NOMO-1 (cell line): ENCODE measurements around the gene RIN1.

Experiments used
- DNase-seq, 2 experiments: peaks; one replicate each; lab custom pipeline; 2025; ENCODE audit not compliant: unreplicated experiment in 2 of 2; lab: John Stamatoyannopoulos, UW

RIN1 gene

DNA sequence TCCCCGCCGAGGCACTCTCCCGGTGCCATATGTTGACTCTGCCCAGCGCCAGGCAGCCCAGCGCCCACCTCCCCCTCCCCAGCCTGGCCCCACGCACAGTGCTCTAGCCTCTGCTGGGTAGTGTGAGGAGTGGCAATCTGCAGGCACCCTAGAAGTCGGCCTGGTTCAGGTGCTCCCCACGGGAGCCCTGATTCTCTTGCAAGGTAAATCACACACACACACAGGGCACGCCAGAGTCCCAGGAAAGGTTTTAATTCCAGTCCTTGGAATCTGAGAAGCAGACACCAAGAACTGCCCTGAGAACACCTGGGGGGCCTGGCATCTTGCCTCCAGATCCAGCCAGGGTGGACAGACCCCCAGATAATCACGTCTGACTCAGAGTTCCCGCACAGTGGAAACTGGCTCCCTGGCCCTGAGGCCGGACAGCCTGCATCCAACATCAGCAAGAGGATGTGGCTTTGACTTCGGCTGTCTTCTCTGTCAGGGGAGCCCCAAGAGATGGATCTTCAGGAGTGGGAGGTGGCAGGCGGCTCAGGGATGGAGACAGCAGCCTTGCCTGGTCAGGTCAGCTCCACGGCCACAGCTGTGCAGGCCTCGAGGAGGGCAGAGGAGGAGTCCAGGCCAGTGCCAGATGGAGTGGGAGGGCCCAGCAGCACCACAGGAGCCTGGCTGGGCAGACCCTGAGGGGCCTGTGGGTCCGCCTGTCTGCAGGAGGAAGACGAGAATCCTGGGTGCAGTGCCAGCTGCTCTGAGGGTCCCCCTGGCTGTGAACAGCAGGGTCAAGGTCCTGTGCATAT, 1.1 kb upstream of the RIN1 start:
- DNase-seq = no peak

DNA sequence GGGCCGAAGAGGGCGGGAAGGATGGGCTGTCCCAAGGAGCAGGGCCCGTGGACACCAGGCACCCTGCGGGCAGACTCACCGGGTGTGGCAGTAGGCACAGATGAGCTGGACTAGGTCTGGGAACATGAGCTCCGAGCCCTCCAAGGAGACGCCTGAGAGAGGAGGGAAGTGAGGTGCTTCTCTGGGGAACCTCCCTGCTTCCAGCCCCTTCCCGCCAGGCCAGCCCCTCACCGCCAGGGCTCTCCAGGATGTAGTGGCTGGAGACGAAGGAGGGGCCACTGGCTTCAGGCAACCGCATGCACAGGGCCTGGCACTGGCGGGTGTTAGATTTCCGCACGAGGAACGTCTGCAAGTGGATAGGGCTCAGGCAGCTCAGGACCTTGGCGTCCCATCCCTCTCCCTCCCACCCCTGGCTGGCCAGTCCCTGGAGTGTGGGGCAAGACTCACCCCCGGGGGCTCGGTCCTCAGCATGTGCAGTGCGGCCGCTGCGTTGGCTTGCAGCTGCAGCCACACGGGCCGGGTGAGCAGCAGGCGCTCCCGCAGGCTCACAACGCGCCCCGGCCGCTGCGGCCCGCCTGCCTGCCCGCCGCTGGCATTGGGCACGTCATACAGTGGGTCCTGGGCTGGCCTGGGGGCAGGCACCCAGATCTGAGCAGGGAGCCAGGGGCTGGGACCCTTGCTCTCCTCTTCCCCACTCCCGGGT, 552 bp downstream of the RIN1 start:
- peak; percentile 20 to 25 for DNase-seq

DNA sequence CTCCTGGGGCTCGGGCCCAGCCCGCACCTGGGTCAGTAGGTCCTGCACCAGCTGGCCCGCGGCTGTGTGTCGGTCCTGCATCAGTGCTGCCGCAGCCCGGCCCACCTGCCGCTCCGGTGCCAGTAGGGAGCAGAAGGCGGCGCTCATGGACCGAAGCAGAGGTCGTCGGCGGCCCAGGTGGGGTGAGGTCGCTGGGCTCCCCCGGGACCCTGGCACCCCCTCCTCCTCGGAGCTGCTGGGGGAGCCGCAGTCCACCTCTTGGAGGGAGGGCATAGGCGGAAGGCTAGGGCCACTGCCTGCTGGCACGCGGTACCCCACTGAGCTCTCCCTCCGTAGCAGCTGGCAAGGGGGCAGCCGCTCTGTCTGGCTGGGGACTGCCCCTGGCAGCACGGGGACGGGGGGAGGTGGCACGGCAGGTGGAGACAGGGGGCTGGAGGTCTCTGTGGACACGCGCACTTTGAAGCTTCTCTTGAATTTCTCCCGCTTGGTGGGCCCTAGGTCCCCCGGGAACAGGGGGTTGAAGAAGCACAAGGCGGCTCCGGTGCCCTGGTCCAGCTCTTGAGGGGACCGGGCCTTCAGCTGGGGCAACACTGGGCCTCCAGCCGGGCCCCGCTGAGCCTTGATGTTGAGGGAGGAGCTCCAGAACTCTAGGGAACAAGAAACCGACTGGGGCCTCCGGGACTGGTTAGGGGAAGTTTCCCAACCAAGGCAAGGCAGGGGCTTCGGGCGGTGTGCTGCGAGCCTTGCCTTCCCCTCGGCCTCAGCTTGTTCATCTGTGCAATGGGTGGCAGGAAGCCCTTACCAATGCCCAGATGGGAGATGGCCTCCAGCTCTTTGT, 1.4 kb downstream of the RIN1 start:
- peak; percentile 76 to 79 for DNase-seq

DNA sequence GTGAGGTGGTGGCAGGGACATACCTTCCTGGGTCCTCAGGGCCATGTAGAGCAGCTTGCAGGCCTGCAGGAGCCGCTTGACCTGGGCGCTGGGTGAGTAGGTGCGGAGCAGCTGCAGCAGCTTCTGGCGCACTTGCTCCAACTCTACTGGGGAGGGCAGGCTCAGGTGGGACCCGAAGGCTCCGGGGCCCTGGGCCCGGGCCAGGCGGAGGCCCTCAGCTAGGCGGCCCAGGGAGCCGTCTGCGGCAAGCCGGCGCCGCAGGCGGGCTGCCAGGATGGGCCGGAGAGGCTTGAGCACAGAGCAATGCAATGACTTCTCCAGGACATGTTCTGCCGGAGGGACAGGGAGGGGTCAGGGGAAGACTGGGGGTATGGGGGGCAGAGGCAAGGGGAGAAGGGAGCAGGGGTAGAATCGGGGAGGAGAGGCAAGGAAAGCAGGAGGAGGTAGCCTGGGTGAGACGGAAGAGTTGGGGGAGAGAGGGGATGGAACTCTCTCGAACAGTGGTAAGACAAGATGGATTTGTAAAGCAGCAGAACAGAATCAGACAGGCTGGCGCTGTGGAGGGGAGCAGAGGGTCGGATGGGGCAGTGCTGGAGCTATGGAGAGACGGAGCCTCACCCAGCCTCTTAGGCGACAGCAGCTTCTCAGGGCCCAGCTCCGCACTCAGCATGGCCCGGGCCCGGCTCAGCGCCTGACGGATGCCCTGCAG, 2.2 kb downstream of the RIN1 start:
- no peak for DNase-seq

DNA sequence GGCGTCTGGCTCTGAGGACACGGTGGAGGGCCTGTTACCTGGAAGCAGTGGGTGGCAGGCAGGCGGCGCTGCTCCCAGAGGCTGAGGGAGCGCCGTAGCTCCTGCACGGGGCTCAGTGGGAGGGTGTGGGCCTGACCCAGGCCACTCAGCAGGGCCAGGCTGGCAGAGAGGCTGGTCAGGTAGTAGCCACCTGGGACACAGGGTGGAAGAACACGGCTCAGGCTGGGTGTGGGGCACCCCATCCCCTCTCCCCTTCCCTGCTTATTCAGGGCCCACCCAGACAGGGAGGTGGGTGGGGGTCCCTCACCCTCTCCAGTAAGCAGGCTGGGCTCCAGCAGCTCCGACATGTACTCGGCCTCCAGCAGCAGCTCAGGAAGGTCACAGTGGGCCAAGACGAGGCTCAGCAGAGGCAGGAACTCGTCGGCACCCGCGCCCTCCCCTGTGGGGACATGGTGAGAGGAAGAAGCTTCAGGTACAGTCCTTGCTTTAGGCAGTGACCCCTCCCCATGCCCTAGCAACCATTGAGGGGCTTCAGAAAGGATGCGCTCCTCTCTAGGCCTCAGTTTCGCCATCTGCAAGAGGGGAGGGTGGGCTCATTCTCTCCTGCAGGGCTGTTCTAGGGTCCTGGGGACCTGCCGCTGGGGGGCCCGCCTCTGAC, 2.9 kb downstream of the RIN1 start:
- DNase-seq = no peak

DNA sequence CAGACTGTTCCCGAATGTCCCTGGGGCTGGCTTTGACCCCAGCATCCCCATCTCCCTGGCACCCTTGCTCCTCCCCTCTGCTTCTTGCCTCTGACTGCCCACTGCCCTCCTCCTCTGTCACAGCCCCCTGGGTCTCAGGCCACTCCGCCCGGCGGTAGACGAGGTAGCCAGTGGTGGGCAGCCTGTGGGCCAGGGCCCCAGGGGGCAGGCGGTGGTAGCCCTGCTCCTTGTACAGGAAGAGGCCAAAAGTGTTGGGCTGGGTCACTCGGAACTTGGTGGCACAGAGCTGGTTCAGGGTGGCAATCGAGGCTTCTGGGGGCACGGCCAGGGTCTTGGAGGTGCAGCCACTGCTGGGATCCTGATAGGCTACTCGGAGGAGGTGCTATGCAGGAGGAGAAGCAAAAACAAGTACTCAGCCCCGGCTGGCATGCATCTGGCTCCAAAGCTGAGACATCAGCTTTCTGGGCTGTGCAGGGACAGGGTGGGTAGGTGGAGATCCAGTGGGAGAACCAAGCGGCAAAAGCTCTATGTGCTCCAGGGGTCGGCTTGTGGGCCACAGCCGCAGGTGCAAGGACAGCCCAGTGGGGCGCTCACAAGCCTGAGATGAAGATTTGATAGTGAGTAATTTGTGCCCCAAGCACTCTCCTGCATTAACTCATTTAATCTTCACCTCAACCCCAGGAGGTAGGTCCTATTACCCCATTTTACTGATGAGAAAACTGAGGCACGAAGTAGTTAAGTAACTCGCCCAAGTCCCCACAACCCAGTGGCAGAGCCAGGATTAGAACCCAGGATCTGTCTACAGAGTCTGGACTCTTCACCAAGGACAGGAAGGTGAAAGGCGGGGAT, 3.6 kb downstream of the RIN1 start:
- DNase-seq = no peak

DNA sequence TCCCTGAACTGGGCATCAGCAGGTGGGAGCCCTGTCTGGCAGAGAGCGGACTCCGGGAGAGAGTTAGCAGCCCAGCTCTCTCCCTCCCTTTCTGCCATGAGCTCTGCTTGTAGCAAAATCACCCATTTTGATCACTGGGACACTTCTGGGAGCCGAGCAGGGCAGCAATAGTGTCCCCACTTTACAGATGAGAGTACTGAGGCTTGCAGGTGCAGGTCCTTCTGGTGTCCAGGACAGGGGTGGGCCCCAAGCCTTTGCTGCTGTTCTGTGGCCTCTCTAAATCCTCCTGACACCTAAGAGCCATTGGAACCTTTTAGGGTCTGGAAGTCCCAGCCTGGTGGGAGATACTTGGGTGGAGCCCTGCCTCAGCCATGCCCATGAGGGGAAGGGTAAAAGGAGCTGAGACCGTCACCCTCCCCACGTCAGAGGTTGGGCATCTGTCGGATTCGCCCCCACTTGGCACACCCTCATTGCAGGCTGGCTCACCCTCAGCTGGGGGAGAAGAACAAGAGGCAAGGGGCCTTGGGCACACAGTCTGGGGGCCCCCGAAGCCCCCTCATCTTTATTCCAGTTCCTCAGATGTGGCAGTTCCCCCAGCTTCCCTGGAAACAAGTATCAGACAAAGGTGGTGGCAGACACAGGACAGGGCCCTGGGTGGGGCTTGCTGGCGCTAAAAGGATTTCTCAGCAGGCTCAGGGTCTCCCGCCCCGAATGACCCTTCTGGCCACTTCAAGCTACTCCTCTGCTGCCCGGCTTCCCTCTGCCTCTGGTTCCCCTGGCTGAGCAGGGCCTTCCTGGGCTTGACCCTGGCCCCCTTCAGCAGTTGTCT, 4.5 kb downstream of the RIN1 start:
- no peak for DNase-seq

DNA sequence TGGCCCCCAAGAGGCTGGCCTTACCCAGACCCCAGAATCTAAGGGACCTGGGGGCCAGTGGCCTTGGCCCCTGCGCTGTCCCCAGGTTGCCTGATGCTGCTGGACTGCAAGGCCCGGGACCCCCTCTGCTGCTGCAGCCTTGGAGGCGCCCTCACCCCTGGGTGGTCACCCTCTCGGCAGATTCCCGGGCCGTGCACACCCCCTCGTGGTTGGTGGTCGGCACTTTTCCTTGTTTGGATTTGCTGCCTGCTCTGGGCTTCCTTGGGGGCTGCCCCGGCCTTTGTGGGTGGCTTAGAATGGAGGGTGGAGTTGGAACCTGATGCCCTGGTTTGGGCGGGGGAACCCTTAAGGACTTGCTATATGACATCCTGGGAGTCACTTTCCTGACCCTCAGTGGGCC, 5.3 kb downstream of the RIN1 start:
- no peak for DNase-seq

DNA sequence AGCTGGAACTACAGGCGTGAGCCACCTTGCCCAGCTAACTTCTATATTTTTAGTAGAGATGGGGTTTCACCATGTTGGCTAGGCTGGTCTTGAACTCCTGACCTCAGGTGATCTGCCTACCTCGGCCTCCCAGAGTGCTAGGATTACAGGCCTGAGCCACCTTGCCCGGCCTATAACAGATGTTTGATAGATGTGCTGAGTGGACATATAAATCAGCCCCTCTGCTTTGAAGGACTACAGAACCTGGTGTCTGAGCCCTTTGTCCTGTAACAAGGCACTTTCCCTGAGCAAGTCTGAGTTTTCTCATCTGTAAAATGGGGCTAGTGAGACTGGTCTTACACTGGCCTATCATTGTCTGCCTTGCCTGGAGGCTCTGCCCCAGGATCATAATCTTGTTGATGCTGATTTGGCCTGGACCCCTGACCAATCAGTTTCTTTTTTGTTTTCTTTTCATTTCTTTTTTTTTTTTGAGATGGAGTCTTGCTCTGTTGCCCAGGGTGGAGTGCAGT, 7.0 kb downstream of the RIN1 start:
- DNase-seq = no peak

DNA sequence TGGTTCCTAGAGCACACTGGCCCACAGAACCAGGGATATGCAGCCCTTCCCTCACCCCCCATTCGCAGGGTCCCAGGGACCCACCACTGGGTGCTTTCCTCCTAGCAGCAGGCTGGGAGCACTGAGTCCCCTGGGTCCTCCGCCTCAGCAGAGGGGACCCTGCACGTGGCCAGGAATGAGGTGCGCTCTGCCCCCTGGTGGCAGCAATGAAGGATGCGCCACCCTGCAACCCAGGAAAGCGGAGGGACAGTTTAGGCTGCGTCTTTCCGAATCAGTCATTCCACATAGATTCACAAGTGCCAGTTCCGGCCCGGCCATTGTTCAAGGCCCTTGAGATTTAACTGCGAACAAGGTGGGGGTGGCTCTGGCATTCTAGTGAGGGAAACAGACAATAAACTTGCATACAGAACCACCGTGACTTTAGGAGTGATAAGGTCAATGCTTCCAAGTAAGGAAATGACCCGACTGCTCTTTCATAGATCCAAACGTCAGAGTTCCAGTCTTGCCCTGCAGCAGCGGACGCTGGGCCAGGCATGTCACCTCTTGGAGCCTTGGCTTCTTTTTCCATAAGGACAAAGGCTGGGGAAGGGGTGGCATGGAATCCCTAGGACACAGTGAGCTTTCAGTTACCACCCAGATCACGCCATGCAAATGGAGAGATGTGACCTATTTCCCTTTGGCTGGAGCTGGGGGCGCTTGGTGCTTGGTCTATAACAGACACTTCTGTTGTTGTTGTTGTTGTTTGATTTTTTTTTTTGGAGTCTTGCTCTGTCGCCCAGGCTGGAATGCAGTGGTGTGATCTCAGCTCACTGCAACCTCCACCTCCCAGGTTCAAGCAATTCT, 7.7 kb downstream of the RIN1 start:
- peak; percentile 59 to 64 for DNase-seq

DNA sequence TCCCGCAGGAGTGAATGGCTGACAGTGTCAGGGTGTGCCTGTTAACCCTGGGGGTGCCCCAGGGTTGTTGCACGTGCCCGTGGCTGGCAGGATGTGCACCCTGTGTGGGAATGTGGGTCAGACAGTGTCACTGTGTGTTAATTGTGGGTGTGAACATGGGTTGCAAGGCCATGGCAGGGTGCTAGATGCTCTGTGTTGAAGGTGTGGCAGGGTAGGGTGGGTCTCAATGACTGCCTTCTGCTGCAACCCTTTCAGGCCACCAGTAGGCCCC, 8.3 kb downstream of the RIN1 start:
- DNase-seq = no peak

DNA sequence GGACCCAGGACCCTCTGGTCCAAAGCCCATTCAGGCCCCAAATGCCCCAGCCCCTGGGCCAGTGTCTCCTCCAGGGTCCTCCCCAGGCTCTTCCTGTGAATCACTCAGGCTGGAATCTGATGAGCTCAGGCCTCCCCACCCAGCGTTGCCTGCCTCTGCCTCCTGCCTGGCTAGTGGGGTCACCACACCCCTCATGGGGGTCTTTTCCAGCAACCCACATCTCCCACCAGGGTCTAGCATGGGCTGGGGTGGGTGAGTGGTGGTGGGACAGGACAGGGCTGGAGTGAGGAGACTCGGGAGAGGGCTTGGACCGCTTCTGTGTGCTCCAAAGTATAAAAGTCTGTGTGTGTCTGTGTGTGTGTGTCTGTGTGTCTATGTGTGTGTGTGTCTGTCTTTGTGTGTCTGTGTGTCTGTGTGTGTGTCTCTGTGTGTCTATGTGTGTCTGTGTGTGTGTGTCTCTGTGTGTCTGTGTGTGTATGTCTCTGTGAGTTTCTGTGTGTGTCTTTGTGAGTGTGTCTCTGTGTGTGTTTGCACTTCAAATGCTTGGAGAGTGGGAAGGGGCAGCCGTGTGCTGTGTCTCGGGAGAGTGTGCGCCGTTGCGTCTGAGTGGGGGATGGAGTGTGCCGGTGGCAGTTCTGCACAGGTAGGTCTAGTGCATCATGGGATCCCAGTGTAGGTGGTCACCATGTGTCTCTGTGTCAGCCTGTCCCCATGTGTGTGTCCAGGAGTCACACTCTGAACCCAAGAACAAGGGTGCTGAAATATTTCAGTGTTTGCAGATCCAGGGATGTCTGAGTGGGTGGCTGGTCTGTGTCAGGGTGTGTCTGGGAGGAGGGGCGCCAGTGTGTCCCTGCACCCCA, 8.8 kb downstream of the RIN1 start:
- DNase-seq = no peak

DNA sequence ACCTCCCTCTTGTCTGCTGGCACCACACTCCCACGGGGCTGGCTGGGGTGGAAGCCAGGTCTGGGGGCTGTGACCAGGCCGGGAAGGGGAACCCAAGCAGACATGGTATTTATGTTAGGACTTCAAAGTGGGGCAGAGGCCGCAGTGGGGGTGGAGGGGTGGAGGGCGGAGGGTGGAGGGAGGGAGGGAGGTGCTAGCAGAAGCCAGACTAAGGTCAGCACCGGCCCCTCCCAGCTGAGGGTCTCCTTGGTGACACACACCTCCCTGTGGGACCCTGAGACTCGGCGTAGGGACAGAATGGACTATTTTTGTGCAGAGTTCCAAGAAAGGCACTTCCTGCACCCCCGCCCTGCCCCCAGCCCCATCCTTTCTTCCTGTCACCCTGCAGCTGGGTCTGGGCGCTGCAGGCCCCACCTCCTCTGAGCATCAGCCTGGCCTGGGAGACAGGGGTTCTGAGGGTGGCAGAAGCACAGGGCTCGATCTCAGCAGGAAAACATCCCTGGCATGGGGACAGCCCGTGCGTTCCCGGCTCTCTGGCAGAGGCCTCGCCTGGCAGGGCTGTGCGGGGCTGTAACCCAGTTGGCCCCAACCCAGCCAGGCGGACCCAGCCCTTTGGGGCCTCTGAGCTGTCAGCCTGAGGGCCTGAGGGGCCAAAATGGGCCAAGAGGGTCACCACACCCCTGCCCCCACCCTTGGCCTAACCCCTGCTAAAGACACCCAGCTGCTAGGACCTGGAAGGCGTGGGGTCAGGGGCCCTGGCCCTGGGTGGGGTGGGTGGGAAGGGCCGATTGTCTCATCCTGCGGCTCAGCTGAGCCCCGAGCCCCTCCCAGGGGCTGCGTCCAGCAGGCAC, 9.7 kb downstream of the RIN1 start:
- no peak for DNase-seq

DNA sequence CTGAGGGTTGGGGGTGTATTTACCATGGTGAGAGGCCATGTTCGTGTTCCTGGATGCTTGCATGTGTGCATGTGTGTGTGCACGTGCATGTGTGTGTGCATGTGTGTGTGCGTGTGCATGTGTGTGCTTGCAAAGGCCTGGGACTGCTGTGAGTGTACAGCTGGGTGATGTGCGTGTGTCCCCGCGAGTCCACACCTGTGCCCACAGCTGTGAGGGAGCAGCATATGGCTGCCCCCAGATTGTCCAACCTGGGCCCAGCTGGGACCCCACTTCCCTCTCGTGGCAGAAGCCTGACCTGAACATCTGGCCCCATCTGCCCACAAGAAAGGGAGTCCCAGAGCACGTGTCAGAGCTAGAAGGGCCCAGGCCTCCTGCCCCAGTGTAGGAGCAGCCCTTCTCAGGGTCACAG, 11.0 kb downstream of the RIN1 start:
- no peak for DNase-seq

DNA sequence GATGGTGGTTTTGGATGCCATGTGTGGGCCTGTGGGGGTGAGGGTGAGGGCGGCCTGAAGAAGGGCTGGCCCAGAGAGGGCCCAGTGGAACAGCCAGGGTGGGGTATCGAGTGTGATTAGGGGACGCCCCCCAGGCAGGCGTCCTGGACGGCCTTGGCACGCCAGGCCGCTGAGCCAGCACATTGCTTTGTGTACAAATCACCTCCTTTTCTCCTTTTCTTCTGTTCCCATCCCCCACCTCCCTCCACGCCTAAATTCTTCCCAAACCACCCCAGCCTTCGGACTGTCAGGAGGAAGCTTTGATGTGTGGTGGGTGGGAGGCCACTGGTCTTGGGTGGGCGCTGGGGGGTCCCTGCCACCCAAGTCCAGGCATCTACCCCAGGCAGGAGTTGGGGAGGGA, 11.6 kb downstream of the RIN1 start:
- no peak for DNase-seq

DNA sequence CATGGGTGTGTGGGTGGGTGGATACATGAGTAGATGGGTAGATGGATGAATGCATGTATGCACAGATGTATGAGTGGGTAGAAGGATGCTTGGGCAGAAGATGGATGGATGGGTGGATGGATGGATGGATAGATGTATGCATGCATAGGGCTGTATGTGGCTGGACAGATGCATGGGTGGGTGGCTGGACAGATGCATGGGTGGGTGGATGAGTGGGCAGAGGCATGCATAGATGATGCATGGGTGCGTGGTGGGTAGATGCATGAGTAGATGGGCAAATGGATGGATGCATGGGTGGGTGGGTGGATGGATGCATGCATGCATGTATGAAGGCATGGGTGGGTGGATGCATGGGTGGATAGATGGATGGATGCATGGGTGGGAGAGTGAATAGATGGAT, 12.6 kb downstream of the RIN1 start:
- DNase-seq = no peak
